ENCODE data around the gene CAMKK2. TPM values are rescaled to one million over a fixed set of nuclear protein-coding genes. Genes with fewer than 3 reads are reported as not detected.
A peak's percentile ranks its signal among the peaks of the same experiment; 100 is the strongest.

Gene CAMKK2
- total and polyA plus RNA-seq, 2 donors from 2014 or later, result 16.3 to 35.6 TPM

GRCh38 chr12:121304306-121304705, 7.8 kb upstream of the CAMKK2 start:
- no peak overlapping the region for H3K4me3 ChIP-seq (ENCODE audit: low read length in 3 of 3)
- peaks cover 0 to 10% (median 7%) of the 10 kb centered on the region in 3 donors for H3K36me3 ChIP-seq (ENCODE audit: control insufficient read depth in 2 of 3, insufficient read depth in 3 of 3, low read length in 3 of 3)
- TF ChIP-seq, protein P1, sequence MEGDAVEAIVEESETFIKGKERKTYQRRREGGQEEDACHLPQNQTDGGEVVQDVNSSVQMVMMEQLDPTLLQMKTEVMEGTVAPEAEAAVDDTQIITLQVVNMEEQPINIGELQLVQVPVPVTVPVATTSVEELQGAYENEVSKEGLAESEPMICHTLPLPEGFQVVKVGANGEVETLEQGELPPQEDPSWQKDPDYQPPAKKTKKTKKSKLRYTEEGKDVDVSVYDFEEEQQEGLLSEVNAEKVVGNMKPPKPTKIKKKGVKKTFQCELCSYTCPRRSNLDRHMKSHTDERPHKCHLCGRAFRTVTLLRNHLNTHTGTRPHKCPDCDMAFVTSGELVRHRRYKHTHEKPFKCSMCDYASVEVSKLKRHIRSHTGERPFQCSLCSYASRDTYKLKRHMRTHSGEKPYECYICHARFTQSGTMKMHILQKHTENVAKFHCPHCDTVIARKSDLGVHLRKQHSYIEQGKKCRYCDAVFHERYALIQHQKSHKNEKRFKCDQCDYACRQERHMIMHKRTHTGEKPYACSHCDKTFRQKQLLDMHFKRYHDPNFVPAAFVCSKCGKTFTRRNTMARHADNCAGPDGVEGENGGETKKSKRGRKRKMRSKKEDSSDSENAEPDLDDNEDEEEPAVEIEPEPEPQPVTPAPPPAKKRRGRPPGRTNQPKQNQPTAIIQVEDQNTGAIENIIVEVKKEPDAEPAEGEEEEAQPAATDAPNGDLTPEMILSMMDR (IDR thresholded peaks at IDR 0.05; ENCODE audit: borderline replicate concordance, extremely low read depth, insufficient read depth), result no peak
- intact Hi-C loops (cut with DNase I), result no loop called here
- H3K4me1 ChIP-seq (ENCODE audit: control insufficient read depth in 2 of 3, insufficient read depth in 2 of 3, low read depth in 1 of 3, low read length in 3 of 3), result no peaks in the 10 kb centered on the region
- no peaks in the 10 kb centered on the region for H3K9me3 ChIP-seq (ENCODE audit: control insufficient read depth in 2 of 3, insufficient read depth in 1 of 3, low read length in 3 of 3)
- FAIRE-seq (no peak), DNase-seq (no peak)
- no peak overlapping the region for H3K9ac ChIP-seq (ENCODE audit: low read length in 3 of 3)
- H3K27ac ChIP-seq (ENCODE audit: low read depth in 2 of 2, low read length in 2 of 2), result no peak overlapping the region
- no peaks in the 10 kb centered on the region for H3K27me3 ChIP-seq (ENCODE audit: control insufficient read depth, insufficient read depth, low read length)

- intact Hi-C loops (cut with DNase I), result no loop called here
- H3K4me1 ChIP-seq (ENCODE audit: control insufficient read depth in 2 of 3, insufficient read depth in 2 of 3, low read depth in 1 of 3, low read length in 3 of 3), result no peaks in the 10 kb centered on the region
- no peak overlapping the region for H3K27ac ChIP-seq (ENCODE audit: low read depth in 2 of 2, low read length in 2 of 2)
- TF ChIP-seq, protein P1 (IDR thresholded peaks at IDR 0.05; ENCODE audit: borderline replicate concordance, extremely low read depth, insufficient read depth), result no peak
- no peak overlapping the region for H3K4me3 ChIP-seq (ENCODE audit: low read length in 3 of 3)
- DNase-seq, result peak in 1 of 5 donors; percentile 6
- no peaks in the 10 kb centered on the region for H3K9me3 ChIP-seq (ENCODE audit: control insufficient read depth in 2 of 3, insufficient read depth in 1 of 3, low read length in 3 of 3)
- no peak overlapping the region for H3K9ac ChIP-seq (ENCODE audit: low read length in 3 of 3)
- FAIRE-seq, result no peak
- H3K36me3 ChIP-seq (ENCODE audit: control insufficient read depth in 2 of 3, insufficient read depth in 3 of 3, low read length in 3 of 3), result no peaks in the 10 kb centered on the region
- H3K27me3 ChIP-seq (ENCODE audit: control insufficient read depth, insufficient read depth, low read length), result no peaks in the 10 kb centered on the region
Measured at GRCh38 chr12:121301876-121302275, 5.4 kb upstream of the CAMKK2 start.

GRCh38 chr12:121300083-121300819, 3.7 kb upstream of the CAMKK2 start:
- no peaks in the 10 kb centered on the region for H3K9me3 ChIP-seq (ENCODE audit: control insufficient read depth in 2 of 3, insufficient read depth in 1 of 3, low read length in 3 of 3)
- H3K4me1 ChIP-seq (ENCODE audit: control insufficient read depth in 2 of 3, insufficient read depth in 2 of 3, low read depth in 1 of 3, low read length in 3 of 3), result peaks cover 0 to 7% (median 0%) of the 10 kb centered on the region in 3 donors
- FAIRE-seq (no peak), DNase-seq (no peak)
- TF ChIP-seq, protein P1 (IDR thresholded peaks at IDR 0.05; ENCODE audit: borderline replicate concordance, extremely low read depth, insufficient read depth), result no peak
- no peak overlapping the region for H3K4me3 ChIP-seq (ENCODE audit: low read length in 3 of 3)
- no peak overlapping the region for H3K27ac ChIP-seq (ENCODE audit: low read depth in 2 of 2, low read length in 2 of 2)
- intact Hi-C loops (cut with DNase I), result no loop called here
- H3K36me3 ChIP-seq (ENCODE audit: control insufficient read depth in 2 of 3, insufficient read depth in 3 of 3, low read length in 3 of 3), result no peaks in the 10 kb centered on the region
- no peak overlapping the region for H3K9ac ChIP-seq (ENCODE audit: low read length in 3 of 3)
- no peaks in the 10 kb centered on the region for H3K27me3 ChIP-seq (ENCODE audit: control insufficient read depth, insufficient read depth, low read length)

Measured in kidney (tissue), 14 donors.